ENCODE results near the gene KCNMA1. TPM values are rescaled to one million over a fixed set of nuclear protein-coding genes. Genes with fewer than 3 reads are reported as not detected.
A peak's percentile ranks its signal among the peaks of the same experiment; 100 is the strongest.

The KCNMA1 gene
- total RNA-seq, 1 donor from 2014 or later, result 15.8 TPM

DNA sequence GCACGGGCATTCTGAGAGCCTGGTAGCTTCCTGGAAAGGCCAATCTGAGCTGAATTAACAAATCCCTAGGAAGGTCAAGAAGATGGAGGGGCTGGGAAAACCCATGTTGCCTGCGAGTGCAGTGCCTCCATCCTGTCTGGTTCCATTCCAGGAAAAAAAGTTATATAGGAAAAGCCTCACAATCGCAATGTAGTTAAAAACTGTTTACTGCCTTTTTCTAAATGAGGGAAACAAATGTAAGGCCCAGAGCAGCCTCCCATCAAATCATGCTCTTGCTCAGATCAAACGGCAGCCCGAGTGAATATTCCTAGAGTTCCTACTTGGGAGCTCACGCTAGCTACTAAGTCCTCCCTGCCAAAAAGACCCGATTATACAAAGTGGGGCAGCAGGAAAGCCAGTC, 179.9 kb downstream of the KCNMA1 start:
- no peak for FAIRE-seq
- H3K27me3 ChIP-seq (ENCODE audit: control insufficient read depth, insufficient read depth, low read length), result no peaks in the 10 kb centered on the region
- H3K4me3 ChIP-seq (ENCODE audit: low read depth, low read length), result no peak overlapping the region
- no peak for DNase-seq (ENCODE audit: low read depth)
- TF ChIP-seq, protein P1, sequence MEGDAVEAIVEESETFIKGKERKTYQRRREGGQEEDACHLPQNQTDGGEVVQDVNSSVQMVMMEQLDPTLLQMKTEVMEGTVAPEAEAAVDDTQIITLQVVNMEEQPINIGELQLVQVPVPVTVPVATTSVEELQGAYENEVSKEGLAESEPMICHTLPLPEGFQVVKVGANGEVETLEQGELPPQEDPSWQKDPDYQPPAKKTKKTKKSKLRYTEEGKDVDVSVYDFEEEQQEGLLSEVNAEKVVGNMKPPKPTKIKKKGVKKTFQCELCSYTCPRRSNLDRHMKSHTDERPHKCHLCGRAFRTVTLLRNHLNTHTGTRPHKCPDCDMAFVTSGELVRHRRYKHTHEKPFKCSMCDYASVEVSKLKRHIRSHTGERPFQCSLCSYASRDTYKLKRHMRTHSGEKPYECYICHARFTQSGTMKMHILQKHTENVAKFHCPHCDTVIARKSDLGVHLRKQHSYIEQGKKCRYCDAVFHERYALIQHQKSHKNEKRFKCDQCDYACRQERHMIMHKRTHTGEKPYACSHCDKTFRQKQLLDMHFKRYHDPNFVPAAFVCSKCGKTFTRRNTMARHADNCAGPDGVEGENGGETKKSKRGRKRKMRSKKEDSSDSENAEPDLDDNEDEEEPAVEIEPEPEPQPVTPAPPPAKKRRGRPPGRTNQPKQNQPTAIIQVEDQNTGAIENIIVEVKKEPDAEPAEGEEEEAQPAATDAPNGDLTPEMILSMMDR (IDR thresholded peaks at IDR 0.05; ENCODE audit: insufficient read depth, low read length, severe bottlenecking), result no peak
- H3K36me3 ChIP-seq (ENCODE audit: control insufficient read depth, insufficient read depth, low read length), result no peaks in the 10 kb centered on the region

DNA sequence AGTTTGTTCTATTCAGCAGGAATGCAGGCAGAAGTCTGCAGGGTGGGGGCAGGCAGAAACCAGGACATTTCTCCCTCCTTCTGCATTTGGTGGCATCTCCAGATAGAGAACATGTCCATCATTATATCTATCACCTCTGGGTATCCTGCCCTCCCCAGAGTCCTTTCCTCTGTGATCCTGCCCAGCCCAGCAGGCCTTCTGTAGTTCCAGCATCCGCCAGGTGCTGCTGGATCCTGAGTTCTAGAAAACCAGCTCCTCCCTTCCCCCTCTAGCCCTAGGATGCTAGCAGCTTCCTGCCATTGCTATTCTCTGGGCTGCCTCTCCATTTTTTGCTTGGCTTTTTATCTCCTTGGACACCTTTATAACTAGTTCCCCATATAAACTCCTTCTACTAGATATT, 180.3 kb downstream of the KCNMA1 start:
- Histone ChIP-seq H3K36me3 (ENCODE audit: control insufficient read depth, insufficient read depth, low read length) (no peaks in the 10 kb centered on the region), H3K4me3 (ENCODE audit: low read depth, low read length) (no peak overlapping the region), H3K27me3 (ENCODE audit: control insufficient read depth, insufficient read depth, low read length) (no peaks in the 10 kb centered on the region)
- FAIRE-seq (no peak), DNase-seq (ENCODE audit: low read depth) (no peak)
- TF ChIP-seq, protein P1 (IDR thresholded peaks at IDR 0.05; ENCODE audit: insufficient read depth, low read length, severe bottlenecking), result no peak

DNA sequence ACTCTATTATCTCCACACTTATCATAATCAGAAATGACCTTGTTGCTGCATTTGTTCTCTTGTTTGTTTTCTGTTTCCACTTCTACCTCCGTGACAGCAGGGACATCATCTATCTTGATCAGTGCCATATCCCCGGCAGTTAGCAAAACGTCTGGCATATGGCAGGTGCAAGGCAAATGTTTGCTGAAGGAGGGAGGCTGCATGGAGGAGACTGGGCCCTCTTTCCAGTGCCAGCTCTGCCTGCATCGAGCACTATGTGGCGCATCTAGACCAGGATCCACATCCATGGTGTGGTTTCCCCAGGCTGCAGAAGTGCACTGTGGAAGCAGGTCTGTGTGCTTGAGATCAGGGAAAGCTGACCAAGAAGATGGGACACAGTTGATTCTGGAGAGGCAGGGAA, 181.2 kb downstream of the KCNMA1 start:
- Histone ChIP-seq H3K27me3 (ENCODE audit: control insufficient read depth, insufficient read depth, low read length) (no peaks in the 10 kb centered on the region), H3K36me3 (ENCODE audit: control insufficient read depth, insufficient read depth, low read length) (no peaks in the 10 kb centered on the region), H3K4me3 (ENCODE audit: low read depth, low read length) (no peak overlapping the region)
- FAIRE-seq (no peak), DNase-seq (ENCODE audit: low read depth) (no peak)
- TF ChIP-seq, protein P1 (IDR thresholded peaks at IDR 0.05; ENCODE audit: insufficient read depth, low read length, severe bottlenecking), result no peak

DNA sequence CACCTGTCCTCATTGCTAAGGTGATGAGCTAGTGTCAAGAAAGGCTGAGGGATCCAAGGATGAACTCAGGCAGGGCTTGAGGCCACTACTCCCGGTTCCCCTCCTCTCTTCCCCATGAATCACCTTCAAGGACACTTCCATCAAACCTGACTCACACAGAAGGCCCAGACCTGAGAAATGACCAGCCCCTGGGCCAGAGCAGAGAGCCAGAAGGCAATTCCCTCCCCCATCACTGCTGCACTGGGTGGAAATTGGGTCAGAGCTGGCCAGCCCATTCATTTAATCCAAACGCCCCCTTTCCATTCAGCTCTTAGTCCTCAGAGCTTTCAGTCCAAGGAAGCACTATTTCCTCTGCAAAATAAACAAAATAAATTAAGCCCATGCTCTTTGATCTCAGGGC, 182.0 kb downstream of the KCNMA1 start:
- TF ChIP-seq, protein P1 (IDR thresholded peaks at IDR 0.05; ENCODE audit: insufficient read depth, low read length, severe bottlenecking), result no peak
- no peak for FAIRE-seq
- Histone ChIP-seq H3K36me3 (ENCODE audit: control insufficient read depth, insufficient read depth, low read length) (no peaks in the 10 kb centered on the region), H3K27me3 (ENCODE audit: control insufficient read depth, insufficient read depth, low read length) (no peaks in the 10 kb centered on the region), H3K4me3 (ENCODE audit: low read depth, low read length) (no peak overlapping the region)
- DNase-seq (ENCODE audit: low read depth), result peak; percentile 27

DNA sequence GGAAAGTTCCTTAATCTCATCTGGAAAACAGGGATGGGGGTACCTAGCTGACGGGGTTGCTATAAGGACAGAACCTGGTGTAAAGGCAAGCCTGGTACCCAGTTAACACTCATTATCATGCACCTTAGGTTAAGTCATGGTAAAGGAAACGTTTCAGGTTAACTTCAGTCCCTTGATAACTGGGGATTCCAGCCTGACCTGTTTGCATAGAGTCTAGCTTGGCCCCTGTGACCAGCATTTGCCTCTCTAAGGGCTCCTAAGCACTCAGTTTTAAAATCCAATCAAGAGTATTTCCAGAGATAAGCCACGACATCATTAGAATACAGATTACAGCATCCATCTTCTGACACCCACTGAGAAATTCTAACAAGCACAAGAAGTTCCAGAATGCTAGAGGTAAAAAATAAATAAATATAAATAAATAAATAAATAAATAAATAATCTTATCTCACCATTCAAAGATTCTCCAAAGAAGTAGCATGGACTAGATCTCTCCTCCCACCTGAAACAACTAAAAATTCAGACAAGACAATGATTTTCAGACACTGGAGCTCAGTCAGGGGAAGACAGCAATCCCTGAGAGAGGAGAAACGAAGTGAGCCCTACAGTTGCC, 184.6 kb downstream of the KCNMA1 start:
- Histone ChIP-seq H3K36me3 (ENCODE audit: control insufficient read depth, insufficient read depth, low read length) (no peaks in the 10 kb centered on the region), H3K4me3 (ENCODE audit: low read depth, low read length) (no peak overlapping the region), H3K27me3 (ENCODE audit: control insufficient read depth, insufficient read depth, low read length) (no peaks in the 10 kb centered on the region)
- DNase-seq (ENCODE audit: low read depth), result no peak
- TF ChIP-seq, protein P1 (IDR thresholded peaks at IDR 0.05; ENCODE audit: insufficient read depth, low read length, severe bottlenecking), result no peak
- FAIRE-seq, result no peak

DNA sequence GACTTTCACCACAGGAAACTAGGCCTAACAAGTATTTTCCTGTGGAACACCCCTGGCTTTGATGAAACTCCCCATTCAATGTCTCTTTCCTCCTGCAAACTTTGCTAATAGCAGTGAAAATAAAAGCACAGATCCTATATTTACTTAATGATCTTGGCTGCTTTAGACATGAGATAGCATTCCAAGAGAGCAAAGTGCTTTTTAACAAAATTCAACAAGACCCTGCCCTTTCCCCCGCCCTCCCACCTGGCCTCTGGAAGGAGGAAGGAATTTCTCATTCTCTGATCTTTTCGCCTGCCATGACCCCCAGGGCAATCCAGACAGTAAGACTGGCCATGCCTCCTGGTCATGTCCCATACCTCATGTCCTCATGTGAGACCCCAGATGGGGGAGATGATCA, 185.7 kb downstream of the KCNMA1 start:
- Histone ChIP-seq H3K36me3 (ENCODE audit: control insufficient read depth, insufficient read depth, low read length) (no peaks in the 10 kb centered on the region), H3K4me3 (ENCODE audit: low read depth, low read length) (no peak overlapping the region), H3K27me3 (ENCODE audit: control insufficient read depth, insufficient read depth, low read length) (no peaks in the 10 kb centered on the region)
- DNase-seq (ENCODE audit: low read depth) (no peak), FAIRE-seq (no peak)
- TF ChIP-seq, protein P1 (IDR thresholded peaks at IDR 0.05; ENCODE audit: insufficient read depth, low read length, severe bottlenecking), result no peak

Measured in bronchial epithelial cell (primary cell).